Upper lobe of left lung (tissue), 4 donors: ENCODE results near the gene SOX9.

Experiments used
- POLR2A ChIP-seq, 4 donors: fragments of 450-650 bp; IDR thresholded peaks; one replicate each; pipeline ENCODE4 v1.5.1; 2016 to 2017; ENCODE audit warnings: antibody characterized with exemption in 4 of 4, mild to moderate bottlenecking in 2 of 4
- TF ChIP-seq, protein P1 (sequence below), 6 experiments: fragments of 450-650 bp in 4 of 6; fragments of 200-600 bp in 2 of 6; sonication (generic) in 2 of 6; IDR thresholded peaks; one replicate each; pipeline ENCODE4 v1.5.1; 2016 to 2019; ENCODE audit warnings: antibody characterized with exemption in 6 of 6

DNA sequence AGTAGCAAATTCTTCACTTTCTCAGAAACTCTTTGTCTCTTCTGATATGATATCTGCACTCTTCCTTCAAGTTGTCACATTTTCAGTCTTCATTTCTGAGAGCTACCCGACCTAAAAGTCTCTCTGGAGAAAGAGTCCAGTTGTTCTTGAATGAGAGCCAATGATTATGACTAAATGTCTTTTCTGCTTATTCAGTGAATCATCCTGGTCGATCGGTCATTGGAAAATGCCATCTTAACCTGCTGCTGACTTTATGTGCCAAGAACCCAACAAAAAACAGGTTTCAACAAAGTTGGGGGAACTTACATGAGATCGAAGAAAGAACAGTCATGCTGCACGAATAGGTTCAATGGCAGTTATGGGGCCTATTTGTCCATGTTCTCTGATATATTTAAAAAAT, 15.9 kb downstream of the SOX9 start:
- no peak for TF ChIP-seq POLR2A (IDR thresholded peaks at IDR 0.05)
- TF ChIP-seq, protein P1, sequence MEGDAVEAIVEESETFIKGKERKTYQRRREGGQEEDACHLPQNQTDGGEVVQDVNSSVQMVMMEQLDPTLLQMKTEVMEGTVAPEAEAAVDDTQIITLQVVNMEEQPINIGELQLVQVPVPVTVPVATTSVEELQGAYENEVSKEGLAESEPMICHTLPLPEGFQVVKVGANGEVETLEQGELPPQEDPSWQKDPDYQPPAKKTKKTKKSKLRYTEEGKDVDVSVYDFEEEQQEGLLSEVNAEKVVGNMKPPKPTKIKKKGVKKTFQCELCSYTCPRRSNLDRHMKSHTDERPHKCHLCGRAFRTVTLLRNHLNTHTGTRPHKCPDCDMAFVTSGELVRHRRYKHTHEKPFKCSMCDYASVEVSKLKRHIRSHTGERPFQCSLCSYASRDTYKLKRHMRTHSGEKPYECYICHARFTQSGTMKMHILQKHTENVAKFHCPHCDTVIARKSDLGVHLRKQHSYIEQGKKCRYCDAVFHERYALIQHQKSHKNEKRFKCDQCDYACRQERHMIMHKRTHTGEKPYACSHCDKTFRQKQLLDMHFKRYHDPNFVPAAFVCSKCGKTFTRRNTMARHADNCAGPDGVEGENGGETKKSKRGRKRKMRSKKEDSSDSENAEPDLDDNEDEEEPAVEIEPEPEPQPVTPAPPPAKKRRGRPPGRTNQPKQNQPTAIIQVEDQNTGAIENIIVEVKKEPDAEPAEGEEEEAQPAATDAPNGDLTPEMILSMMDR (IDR thresholded peaks at IDR 0.05) = no peak
